Esophagus squamous epithelium (tissue), 4 donors: ENCODE results near the gene SPOCD1.

ENCODE experiments used
- POLR2A ChIP-seq, 4 donors: fragments of 450-650 bp; IDR thresholded peaks; one replicate each; pipeline ENCODE4 v1.6.1; 2017; ENCODE audit warnings: antibody characterized with exemption in 4 of 4, mild to moderate bottlenecking in 4 of 4, moderate library complexity in 3 of 4
- TF ChIP-seq, protein P1 (sequence below), 6 experiments: fragments of 450-650 bp in 4 of 6; fragments of 200-600 bp in 2 of 6; sonication (generic) in 2 of 6; IDR thresholded peaks; one replicate each; pipeline ENCODE4 v1.5.1; 2016 to 2019; ENCODE audit warnings: antibody characterized with exemption in 6 of 6, mild to moderate bottlenecking in 4 of 6, moderate library complexity in 4 of 6

DNA sequence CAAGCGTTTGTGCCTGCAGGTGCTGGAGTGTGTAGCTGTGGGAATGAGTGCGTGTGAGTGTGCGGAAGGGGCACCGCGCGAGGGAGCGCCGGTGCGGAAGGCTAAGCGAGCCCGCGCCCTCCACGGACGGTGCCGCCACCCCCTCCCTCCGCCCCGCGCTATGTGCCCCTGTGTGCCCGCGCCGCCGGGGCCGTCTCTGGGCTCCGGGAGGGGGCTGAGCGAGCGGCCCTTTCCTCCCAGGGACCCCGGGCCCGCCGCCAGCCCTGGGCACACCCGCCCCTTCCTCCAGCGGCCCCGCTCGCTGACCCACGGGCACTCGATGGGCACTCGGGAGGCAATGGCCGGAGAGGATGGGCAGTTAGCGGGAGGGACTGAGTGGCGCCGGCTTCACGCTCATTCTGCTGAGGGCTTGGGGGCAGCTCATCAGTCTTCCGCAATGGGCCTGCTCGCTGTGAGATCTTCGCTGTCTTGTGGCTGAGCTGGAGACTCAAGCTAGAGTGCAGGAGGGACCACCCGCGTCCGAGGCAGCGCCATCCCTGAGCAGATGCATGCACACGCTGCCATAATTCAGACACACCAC, 43.1 kb downstream of the SPOCD1 start:
- TF ChIP-seq, protein P1, sequence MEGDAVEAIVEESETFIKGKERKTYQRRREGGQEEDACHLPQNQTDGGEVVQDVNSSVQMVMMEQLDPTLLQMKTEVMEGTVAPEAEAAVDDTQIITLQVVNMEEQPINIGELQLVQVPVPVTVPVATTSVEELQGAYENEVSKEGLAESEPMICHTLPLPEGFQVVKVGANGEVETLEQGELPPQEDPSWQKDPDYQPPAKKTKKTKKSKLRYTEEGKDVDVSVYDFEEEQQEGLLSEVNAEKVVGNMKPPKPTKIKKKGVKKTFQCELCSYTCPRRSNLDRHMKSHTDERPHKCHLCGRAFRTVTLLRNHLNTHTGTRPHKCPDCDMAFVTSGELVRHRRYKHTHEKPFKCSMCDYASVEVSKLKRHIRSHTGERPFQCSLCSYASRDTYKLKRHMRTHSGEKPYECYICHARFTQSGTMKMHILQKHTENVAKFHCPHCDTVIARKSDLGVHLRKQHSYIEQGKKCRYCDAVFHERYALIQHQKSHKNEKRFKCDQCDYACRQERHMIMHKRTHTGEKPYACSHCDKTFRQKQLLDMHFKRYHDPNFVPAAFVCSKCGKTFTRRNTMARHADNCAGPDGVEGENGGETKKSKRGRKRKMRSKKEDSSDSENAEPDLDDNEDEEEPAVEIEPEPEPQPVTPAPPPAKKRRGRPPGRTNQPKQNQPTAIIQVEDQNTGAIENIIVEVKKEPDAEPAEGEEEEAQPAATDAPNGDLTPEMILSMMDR (IDR thresholded peaks at IDR 0.05), result no peak
- no peak for TF ChIP-seq POLR2A (IDR thresholded peaks at IDR 0.05)
